HL-60/S4 treated with phorbol 12-myristate 13-acetate at 8.2 ng/mL for 4 days and 3 days (cell line): ENCODE results near the gene PPOX.

Experiments
- in situ Hi-C: fragments of 300-500 bp; cut with MboI; formaldehyde crosslinking; loops from 2 replicates; pipeline ENCODE4 v1.15.0; 2022; ENCODE audit warnings: low sequenced_read_pairs

Gene PPOX

GRCh38 chr1:161165742-161166668, at the start of gene PPOX:
PPOX (plus strand) TSS chr1:161166426; CDS start chr1:161166848, 422 bp downstream.
- in situ Hi-C loops, result no loop called here

GRCh38 chr1:161117759-161118581, 48.3 kb upstream of the PPOX start, which contains the start of the genes NIT1 and PFDN2:
NIT1 (plus strand) TSS chr1:161118105; CDS start chr1:161118177, 72 bp downstream.
PFDN2 (minus strand) TSS chr1:161118037; CDS start chr1:161118026, 11 bp downstream.
- in situ Hi-C loops, result no loop called here

GRCh38 chr1:161119092-161119903, 46.9 kb upstream of the PPOX start:
- in situ Hi-C loops, result no loop called here

GRCh38 chr1:161121042-161121650, 45.1 kb upstream of the PPOX start:
- in situ Hi-C loops, result no loop called here

- in situ Hi-C loops, result no loop called here
Observed at GRCh38 chr1:161121834-161122233, 44.4 kb upstream of the PPOX start.

GRCh38 chr1:161122967-161123366, 43.3 kb upstream of the PPOX start:
- in situ Hi-C loops, result no loop called here

GRCh38 chr1:161127649-161128048, 38.6 kb upstream of the PPOX start:
- in situ Hi-C loops, result no loop called here

- in situ Hi-C loops, result no loop called here
Observed at GRCh38 chr1:161128591-161129420, 37.4 kb upstream of the PPOX start.

GRCh38 chr1:161130266-161130665, 36.0 kb upstream of the PPOX start:
- in situ Hi-C loops, result no loop called here

GRCh38 chr1:161131523-161132409, 34.5 kb upstream of the PPOX start:
- in situ Hi-C loops, result no loop called here

GRCh38 chr1:161132410-161133219, 33.6 kb upstream of the PPOX start, which contains the start of gene DEDD:
DEDD (minus strand) TSS chr1:161132667; CDS start chr1:161124462, 8,205 bp downstream.
- in situ Hi-C loops, result no loop called here

GRCh38 chr1:161133220-161133740, 32.9 kb upstream of the PPOX start:
- in situ Hi-C loops, result no loop called here

GRCh38 chr1:161137881-161138280, 28.3 kb upstream of the PPOX start:
- in situ Hi-C loops, result no loop called here

- in situ Hi-C loops, result no loop called here
Observed at GRCh38 chr1:161138431-161138830, 27.8 kb upstream of the PPOX start.

- in situ Hi-C loops, result no loop called here
Observed at GRCh38 chr1:161139766-161140165, 26.5 kb upstream of the PPOX start.

- in situ Hi-C loops, result no loop called here
Observed at GRCh38 chr1:161140755-161141400, 25.3 kb upstream of the PPOX start.

GRCh38 chr1:161145832-161146231, 20.4 kb upstream of the PPOX start:
- in situ Hi-C loops, result no loop called here
